Progenitor cell of endocrine pancreas (in vitro differentiated cells): ENCODE measurements around the gene MRPL20. TPM values are rescaled to one million over a fixed set of nuclear protein-coding genes. Genes with fewer than 3 reads are reported as not detected.

Source experiments
- DNase-seq: peaks from one replicate; pipeline ENCODE4 v3.0.0; 2021; ENCODE audit warnings: low spot score; ENCODE audit not compliant: unreplicated experiment
- H3K27ac Mint-ChIP-seq: 2 replicates; pipeline ENCODE4 v1.8.0; 2021; ENCODE audit warnings: mild to moderate bottlenecking, moderate library complexity, mixed read lengths
- H3K27me3 Mint-ChIP-seq: 2 replicates; pipeline ENCODE4 v1.8.0; 2021; ENCODE audit warnings: mixed read lengths
- H3K36me3 Mint-ChIP-seq: 2 replicates; pipeline ENCODE4 v1.8.0; 2022; ENCODE audit warnings: mixed read lengths; ENCODE audit not compliant: insufficient read depth
- H3K4me1 Mint-ChIP-seq: 2 replicates; pipeline ENCODE4 v1.8.0; 2021; ENCODE audit warnings: low read depth, mixed read lengths
- H3K4me3 Mint-ChIP-seq: 2 replicates; pipeline ENCODE4 v1.8.0; 2021; ENCODE audit warnings: low read depth, mild to moderate bottlenecking, moderate library complexity, mixed read lengths
- H3K9me3 Mint-ChIP-seq: 2 replicates; pipeline ENCODE4 v1.8.0; 2021; ENCODE audit warnings: low read depth, mixed read lengths
- total RNA-seq: library from RNA; stranded (reverse); gene quantifications from 2 replicates; pipeline ENCODE4 v1.2.1, GENCODE V29; 2021
- TF ChIP-seq, protein P1 (sequence below): fragments of 200-600 bp; sonication (generic); IDR thresholded peaks from one replicate; pipeline ENCODE4 v1.5.0; 2021; ENCODE audit warnings: antibody characterized with exemption, mild to moderate bottlenecking; ENCODE audit not compliant: unreplicated experiment

Gene MRPL20
- total RNA-seq, 1 donor from 2014 or later, result 109 TPM

DNA sequence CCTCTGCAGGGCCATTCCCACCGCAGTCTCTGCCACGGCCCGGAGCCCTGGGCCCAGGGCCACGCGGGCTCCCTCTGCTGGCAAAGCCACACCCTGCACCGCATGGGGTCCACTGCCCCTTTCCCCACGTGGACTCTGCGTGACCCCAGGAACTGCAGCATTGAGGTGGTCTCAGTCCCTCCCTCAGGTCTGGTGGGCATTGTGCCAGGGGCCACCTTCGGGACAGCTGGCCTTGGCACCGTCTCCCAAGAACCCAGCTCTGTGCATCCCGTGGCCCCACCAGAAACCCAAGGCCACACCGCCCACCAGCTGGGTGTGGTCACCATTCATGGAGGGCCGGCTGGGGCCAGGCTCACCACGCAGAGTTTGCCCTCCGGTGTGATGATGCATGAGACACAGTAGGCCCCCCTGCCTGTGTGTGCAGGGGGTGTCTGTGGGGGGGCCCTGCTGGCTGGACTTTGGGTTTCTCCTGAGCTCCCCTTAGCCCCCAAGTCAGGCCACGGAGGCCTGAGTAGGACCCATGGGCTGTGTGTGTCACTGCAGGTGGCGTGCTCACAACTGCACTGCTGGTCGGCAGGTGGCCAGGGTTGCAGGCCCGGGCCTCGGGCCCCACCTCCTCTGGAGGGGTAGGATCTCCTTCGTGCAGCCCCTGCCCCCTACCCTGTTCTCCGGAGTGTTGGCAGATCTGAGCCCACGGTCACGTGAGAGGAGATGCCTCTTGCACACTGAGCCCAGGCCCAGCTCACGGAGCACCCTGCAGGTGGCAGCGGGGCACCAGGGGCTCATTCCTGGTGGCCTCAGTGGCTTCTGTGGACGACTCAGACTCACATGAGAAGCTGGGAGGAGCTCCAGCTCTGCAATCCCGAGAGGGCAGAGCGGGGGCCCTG is 34.2 kb upstream of the MRPL20 start:
- H3K36me3 Mint-ChIP-seq, result peaks cover 1% of the 10 kb centered on the region
- no peak for DNase-seq

DNA sequence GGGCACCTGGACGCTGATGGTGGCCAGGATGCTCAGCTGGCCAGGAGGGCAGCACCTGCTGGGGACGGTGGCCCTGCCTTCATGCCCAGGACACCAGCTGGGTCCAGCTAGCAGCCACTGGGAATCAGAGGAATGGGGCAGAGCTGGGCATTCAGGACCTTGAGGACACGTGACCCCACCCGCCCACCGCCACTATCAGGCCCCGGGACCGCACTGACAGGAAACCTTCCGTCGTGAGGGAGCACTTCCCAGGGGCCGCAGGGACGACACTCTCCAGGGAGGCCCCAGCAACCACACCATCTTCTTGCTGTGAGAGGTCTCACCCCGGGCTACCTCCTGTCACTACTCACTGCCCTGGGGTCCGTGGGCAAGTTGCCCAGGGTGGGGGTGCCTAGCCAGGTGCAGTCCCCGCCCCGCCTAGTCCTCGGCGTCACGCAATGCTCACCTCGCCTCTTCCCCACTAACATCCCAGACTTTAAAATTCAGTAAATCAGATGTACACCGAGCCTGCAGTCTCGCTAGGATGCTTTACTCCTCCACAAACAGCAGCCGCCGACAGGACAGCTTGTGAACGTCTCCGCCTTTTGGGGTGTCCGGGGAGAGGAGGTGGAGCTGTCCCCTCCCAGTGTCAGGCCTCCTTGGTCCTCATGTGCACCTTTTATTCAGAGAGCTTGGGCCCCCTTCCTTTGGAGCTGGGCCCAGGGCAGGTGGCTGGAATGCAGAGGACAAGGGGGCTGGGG is 33.3 kb upstream of the MRPL20 start:
- Mint-ChIP-seq H3K27me3 (no peaks in the 10 kb centered on the region), H3K4me1 (peaks cover 10% of the 10 kb centered on the region), H3K36me3 (peaks cover 1% of the 10 kb centered on the region), H3K9me3 (no peaks in the 10 kb centered on the region), H3K27ac (peak overlapping the region; percentile 74), H3K4me3 (no peak overlapping the region)
- no peak for DNase-seq
- TF ChIP-seq, protein P1, sequence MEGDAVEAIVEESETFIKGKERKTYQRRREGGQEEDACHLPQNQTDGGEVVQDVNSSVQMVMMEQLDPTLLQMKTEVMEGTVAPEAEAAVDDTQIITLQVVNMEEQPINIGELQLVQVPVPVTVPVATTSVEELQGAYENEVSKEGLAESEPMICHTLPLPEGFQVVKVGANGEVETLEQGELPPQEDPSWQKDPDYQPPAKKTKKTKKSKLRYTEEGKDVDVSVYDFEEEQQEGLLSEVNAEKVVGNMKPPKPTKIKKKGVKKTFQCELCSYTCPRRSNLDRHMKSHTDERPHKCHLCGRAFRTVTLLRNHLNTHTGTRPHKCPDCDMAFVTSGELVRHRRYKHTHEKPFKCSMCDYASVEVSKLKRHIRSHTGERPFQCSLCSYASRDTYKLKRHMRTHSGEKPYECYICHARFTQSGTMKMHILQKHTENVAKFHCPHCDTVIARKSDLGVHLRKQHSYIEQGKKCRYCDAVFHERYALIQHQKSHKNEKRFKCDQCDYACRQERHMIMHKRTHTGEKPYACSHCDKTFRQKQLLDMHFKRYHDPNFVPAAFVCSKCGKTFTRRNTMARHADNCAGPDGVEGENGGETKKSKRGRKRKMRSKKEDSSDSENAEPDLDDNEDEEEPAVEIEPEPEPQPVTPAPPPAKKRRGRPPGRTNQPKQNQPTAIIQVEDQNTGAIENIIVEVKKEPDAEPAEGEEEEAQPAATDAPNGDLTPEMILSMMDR, result no peak

More for the DNA sequence above, 34.2 kb upstream of the MRPL20 start:
- Mint-ChIP-seq H3K27ac (no peak overlapping the region), H3K4me1 (peaks cover 9% of the 10 kb centered on the region), H3K4me3 (no peak overlapping the region), H3K27me3 (no peaks in the 10 kb centered on the region), H3K9me3 (no peaks in the 10 kb centered on the region)
- TF ChIP-seq, protein P1, result peak; percentile 77

DNA sequence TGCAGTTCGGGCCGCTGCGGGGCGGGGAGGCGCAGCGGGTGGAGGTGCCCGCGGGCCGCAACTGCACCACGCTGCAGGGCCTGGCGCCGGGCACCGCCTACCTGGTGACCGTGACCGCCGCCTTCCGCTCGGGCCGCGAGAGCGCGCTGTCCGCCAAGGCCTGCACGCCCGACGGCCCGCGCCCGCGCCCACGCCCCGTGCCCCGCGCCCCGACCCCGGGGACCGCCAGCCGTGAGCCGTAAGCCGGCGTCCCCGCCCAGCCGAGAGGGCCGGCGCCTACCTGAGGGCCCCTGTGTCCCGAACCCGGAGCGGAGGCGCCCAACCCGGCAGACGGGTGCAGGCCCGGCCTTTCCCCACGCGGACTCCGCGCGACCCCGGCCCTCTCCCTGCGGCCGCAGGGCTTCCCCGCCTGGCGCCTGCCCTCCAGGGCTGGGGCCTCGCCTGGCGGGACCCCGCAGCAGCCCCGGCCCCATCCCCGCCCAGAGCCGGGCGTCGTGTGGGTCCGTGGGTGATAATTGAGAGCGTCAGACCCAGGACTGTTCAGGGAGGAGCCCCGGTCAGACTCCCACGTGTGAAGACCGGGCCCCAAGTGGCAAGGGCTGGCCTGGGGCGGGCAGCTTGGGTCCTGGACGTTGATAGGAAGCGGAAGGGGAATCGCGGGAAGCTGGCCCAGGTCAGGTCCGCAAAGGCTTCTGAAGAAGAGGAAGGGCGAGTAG is 32.6 kb upstream of the MRPL20 start:
- Mint-ChIP-seq H3K36me3 (peaks cover 1% of the 10 kb centered on the region), H3K4me3 (no peak overlapping the region), H3K9me3 (no peaks in the 10 kb centered on the region), H3K4me1 (peaks cover 12% of the 10 kb centered on the region), H3K27ac (no peak overlapping the region), H3K27me3 (no peaks in the 10 kb centered on the region)
- no peak for DNase-seq
- TF ChIP-seq, protein P1, result no peak

DNA sequence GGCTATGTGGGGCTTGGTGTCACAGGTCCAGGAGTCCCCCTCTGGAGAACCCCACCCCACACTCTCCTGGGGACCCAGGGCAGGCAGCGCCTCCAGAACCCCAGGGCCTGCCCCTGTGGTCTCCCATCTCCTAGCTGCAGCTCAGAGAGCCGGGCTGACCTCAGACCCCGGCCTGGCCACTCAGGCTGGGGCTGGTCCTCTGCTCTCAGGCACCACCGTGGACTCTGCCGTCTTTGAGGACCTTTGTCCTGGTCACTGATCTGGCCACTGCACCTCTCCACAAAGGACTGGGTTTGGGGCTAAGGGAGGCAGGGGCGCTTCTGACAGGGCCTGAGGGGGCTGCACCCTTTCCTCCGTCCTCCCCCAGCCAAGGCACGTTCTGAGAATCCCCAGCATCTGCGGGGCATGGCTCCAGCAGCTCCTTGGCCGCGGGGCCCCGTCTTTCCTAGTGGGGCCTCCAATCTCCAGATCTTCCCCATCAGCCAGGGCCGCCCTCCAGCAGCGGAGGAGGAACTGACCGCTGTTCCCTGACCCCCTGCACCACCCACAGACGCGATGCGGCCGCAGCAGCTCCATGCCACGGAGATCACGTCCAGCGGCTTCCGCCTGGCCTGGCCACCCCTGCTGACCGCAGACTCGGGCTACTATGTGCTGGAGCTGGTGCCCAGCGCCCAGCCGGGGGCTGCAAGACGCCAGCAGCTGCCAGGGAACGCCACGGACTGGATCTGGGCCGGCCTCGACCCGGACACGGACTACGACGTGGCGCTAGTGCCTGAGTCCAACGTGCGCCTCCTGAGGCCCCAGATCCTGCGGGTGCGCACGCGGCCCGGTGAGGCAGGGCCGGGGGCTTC is 31.7 kb upstream of the MRPL20 start:
- Mint-ChIP-seq H3K27ac (peak overlapping the region; percentile 41), H3K27me3 (no peaks in the 10 kb centered on the region), H3K4me3 (no peak overlapping the region), H3K9me3 (no peaks in the 10 kb centered on the region), H3K36me3 (peaks cover 1% of the 10 kb centered on the region), H3K4me1 (peaks cover 12% of the 10 kb centered on the region)
- DNase-seq, result no peak
- TF ChIP-seq, protein P1, result no peak
